ENCODE data around the gene POM121C.
"Not testable (repeated sequence)": the region's sequence is repeated elsewhere in the genome, so short reads cannot be mapped to it uniquely, and the experiment has no call there.

Gene POM121C

GRCh38 chr7:75423481-75423880 is 62.6 kb downstream of the POM121C start:
- DNase-seq (ENCODE audit: low read depth), result not testable (repeated sequence)

- DNase-seq (ENCODE audit: low read depth), result not testable (repeated sequence)
Observed at GRCh38 chr7:75421798-75422710, 64.0 kb downstream of the POM121C start.

- not testable (repeated sequence) for DNase-seq (ENCODE audit: low read depth)
Observed at GRCh38 chr7:75420152-75420551, 65.9 kb downstream of the POM121C start.

GRCh38 chr7:75419693-75420092 is 66.4 kb downstream of the POM121C start:
- not testable (repeated sequence) for DNase-seq (ENCODE audit: low read depth)

GRCh38 chr7:75419210-75419609 is 66.9 kb downstream of the POM121C start:
- DNase-seq (ENCODE audit: low read depth), result not testable (repeated sequence)

- DNase-seq (ENCODE audit: low read depth), result not testable (repeated sequence)
Observed at GRCh38 chr7:75418292-75418858, 67.7 kb downstream of the POM121C start.

- DNase-seq (ENCODE audit: low read depth), result not testable (repeated sequence)
Observed at GRCh38 chr7:75416787-75417186, 69.3 kb downstream of the POM121C start.

- DNase-seq (ENCODE audit: low read depth), result not testable (repeated sequence)
Observed at GRCh38 chr7:75415829-75416373, 70.2 kb downstream of the POM121C start.

GRCh38 chr7:75415428-75415817 is 70.7 kb downstream of the POM121C start:
- not testable (repeated sequence) for DNase-seq (ENCODE audit: low read depth)

GRCh38 chr7:75414708-75415427 is 71.2 kb downstream of the POM121C start:
- not testable (repeated sequence) for DNase-seq (ENCODE audit: low read depth)

GRCh38 chr7:75414204-75414603 is 71.9 kb downstream of the POM121C start:
- DNase-seq (ENCODE audit: low read depth), result not testable (repeated sequence)

- DNase-seq (ENCODE audit: low read depth), result not testable (repeated sequence)
Observed at GRCh38 chr7:75410823-75411173, 75.3 kb downstream of the POM121C start.

GRCh38 chr7:75409880-75410822 is 75.9 kb downstream of the POM121C start:
- peak; percentile 10 for DNase-seq (ENCODE audit: low read depth)

GRCh38 chr7:75404663-75405062 is 81.4 kb downstream of the POM121C start:
- not testable (repeated sequence) for DNase-seq (ENCODE audit: low read depth)

- DNase-seq (ENCODE audit: low read depth), result not testable (repeated sequence)
Observed at GRCh38 chr7:75403455-75404443, 82.3 kb downstream of the POM121C start.

- not testable (repeated sequence) for DNase-seq (ENCODE audit: low read depth)
Observed at GRCh38 chr7:75400575-75400974, 85.5 kb downstream of the POM121C start.

- DNase-seq (ENCODE audit: low read depth), result not testable (repeated sequence)
Observed at GRCh38 chr7:75398771-75399700, 87.1 kb downstream of the POM121C start.

GRCh38 chr7:75397865-75398264 is 88.2 kb downstream of the POM121C start:
- DNase-seq (ENCODE audit: low read depth), result not testable (repeated sequence)

- DNase-seq (ENCODE audit: low read depth), result not testable (repeated sequence)
Observed at GRCh38 chr7:75395329-75395728, 90.8 kb downstream of the POM121C start, which contains the start of gene TRIM73. Gene TRIM73 (plus strand): TSS chr7:75395629. CDS start chr7:75398934, 3,305 bp downstream.
